NK-92 treated with Interleukin-12 subunit alpha and Interleukin-12 subunit beta, amount 100 ng/mL, for 24 hours (cell line): ENCODE data around the gene TKTL2.

Experiments
- DNase-seq: peaks from one replicate; lab custom pipeline; 2025; lab: John Stamatoyannopoulos, UW

The TKTL2 gene

GRCh38 chr4:163473576-163473975, at the start of gene TKTL2:
Gene TKTL2, minus strand, starts transcription at chr4:163473754. Its CDS starts 20 bp downstream, at chr4:163473734.
- no peak for DNase-seq

DNA sequence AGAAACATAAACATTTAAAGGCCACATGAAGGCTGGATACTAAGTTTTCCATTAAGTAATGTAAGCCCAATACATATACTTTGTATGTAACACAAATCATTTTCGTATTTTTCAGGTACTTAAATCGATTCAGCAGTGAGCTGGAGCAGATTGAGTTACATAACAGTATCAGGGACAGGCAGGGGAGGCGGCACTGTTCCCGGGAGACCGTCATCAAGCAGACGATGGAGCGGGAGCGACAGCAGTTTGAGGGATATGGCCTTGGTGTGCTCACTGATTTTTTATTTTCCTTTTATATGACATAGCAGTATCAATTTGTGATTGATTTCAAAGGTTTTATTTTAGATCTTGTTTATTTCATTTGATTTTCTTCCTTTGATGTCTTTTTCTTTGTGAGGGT, 41.6 kb upstream of the TKTL2 start:
- no peak for DNase-seq

GRCh38 chr4:163505374-163505773, 31.8 kb upstream of the TKTL2 start:
- DNase-seq = no peak

DNA sequence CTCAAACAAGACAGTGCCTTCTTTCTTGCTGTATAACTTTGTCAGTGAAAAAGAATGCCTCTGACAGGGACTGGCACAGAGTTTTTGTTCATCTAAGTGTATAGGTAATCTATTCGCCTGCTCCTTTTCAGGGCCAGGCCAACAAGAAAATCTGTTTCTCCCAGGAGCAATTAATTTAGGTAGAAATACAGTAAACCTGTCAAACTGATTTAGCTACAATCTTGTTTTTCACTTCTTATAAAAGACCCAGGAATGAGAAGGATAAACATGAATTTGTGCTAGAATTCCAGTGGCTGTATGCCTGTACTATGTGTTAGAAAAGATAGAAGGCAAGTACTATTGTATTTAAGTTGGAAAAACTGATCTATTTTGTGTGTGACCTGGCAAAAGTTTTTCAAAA, 27.0 kb upstream of the TKTL2 start:
- no peak for DNase-seq

GRCh38 chr4:163495900-163496299, 22.3 kb upstream of the TKTL2 start:
- DNase-seq = no peak

- peak; percentile 73 for DNase-seq
Measured at GRCh38 chr4:163494360-163495241, 21.0 kb upstream of the TKTL2 start, which contains the start of gene TMA16. Gene TMA16, plus strand, starts transcription at chr4:163494690. Its CDS starts 112 bp downstream, at chr4:163494802.

DNA sequence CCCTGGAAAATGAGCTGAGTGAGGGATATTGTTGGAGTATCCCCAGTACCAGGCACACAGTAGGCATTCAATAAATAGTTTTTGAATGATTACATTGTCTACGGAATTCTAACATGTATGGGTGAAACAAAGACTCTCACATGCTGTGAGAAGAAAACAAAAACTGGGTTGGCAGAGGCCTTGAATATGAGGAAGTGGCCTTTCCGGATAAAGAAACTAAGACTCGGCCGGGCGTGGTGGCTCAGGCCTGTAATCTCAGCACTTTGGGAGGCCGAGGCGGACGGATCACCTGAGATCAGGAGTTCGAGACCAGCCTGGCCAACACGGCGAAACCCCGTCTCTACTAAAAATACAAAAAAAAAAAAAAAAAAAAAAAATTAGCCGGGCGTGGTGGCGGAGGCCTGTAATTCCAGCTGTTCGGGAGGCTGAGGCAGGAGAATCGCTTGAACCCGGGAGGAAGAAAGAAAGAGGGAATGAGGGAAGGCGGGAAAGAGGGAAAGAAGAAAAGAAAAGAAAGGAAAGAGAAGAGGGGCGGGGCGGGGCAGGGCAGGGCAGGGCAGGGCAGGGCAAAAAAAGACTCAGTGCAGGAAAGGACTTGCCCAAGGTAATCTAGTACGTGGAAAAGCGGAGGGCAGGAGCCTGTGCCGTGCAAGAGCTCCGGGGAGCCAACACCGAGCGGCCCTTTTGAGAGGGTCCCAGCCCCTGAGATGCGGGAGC, 20.2 kb upstream of the TKTL2 start:
- DNase-seq = no peak

GRCh38 chr4:163492951-163493504, 19.5 kb upstream of the TKTL2 start:
- no peak for DNase-seq

DNA sequence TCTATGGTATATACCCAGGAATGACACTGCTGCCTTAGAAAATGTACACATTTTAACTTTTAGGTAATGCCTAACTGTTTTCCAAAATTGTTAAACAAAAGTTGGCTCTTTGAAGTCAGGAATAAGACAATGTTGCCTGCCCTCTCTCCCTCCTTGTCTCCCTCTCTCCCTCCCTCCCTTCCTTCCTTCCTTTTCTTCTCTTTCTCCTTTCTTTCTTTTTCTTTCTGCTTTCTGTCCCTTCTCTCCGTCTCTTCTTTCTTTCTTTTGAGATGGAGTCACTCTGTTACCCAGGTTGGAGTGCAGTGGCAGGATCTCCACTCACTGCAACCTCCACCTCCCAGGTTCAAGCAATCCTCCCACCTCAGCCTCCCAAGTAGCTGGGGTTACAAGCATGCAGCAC, 16.4 kb upstream of the TKTL2 start:
- no peak for DNase-seq

DNA sequence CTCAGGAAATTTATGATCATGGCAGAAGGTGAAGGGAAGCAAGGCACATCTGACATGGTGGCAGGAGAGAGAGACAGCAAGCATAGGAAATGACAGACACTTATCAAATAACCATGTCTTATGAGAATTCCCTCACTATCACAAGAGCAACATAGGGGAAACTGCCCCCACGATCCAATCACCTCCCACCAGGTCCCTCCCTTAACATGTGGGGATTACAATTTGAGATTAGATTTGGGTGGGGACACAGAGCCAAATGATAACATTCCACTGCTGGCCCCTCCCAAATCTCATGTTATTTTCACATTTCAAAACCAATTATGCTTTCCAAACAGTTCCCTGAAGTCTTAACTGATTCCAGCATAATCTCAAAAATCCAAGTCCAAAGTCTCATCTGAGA, 12.8 kb upstream of the TKTL2 start:
- DNase-seq = no peak

- DNase-seq = no peak
Measured at GRCh38 chr4:163485589-163485988, 12.0 kb upstream of the TKTL2 start.

DNA sequence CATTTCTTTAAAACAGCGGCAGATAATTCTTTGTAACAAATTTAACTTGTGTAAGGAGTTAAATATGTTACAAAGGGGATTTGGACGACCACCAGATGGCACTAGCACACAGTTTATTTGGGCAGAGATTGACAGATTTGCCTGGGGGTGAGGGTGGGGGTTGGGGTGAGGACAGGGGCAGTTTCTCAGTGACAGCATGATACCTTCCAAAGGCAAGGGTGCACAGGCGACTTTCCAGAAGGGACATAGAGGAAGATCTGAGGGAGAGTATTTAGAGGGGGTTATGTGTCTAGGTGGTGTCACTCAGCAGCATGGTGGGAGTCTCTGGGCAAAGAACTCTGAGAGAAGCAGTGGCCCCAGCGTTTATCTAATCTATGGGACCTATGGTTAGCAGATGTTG, 11.4 kb upstream of the TKTL2 start:
- DNase-seq = peak; percentile 4

GRCh38 chr4:163482190-163482589, 8.6 kb upstream of the TKTL2 start:
- no peak for DNase-seq

GRCh38 chr4:163476761-163477438, 3.3 kb upstream of the TKTL2 start:
- no peak for DNase-seq

- DNase-seq = no peak
Measured at GRCh38 chr4:163474027-163474426, 473 bp upstream of the TKTL2 start.

DNA sequence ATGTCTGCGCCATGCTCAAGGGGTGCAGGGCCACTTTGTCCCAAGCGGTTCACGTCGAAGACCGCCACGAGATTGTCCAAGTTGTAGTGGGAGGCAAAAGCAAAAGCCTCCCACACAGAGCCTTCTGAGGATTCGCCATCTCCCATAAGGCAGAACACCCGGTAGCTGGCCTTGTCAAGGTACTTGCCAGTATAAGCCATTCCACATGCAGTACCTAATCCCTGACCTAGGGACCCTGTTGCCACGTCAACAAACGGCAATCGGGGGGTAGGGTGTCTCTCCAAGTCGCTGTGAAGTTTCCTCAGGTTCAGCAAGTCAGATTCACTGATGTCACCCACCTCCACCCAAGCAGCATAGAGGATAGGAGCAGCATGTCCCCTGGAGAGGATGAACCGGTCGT, 424 bp downstream of the TKTL2 start:
- DNase-seq = no peak

DNA sequence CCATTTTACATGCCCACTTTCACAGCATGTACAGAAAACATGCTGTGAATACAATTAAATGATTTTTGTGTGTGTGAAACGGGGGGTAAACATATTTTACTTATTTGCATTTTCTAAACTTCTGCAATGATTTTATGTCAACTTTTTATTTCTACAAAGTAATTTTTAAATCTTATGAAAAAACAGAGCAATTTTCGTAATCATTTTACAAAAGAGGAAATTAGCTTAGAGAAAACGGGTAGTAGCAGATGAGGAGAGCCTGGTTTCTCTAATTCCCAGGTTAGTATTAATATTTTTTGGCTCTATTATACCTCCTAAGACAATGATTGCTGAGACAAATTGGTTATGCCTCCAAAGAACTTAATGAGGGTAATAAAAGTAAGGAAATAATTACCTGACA, 3.2 kb downstream of the TKTL2 start:
- no peak for DNase-seq

- DNase-seq = no peak
Measured at GRCh38 chr4:163467082-163467770, 6.3 kb downstream of the TKTL2 start.

DNA sequence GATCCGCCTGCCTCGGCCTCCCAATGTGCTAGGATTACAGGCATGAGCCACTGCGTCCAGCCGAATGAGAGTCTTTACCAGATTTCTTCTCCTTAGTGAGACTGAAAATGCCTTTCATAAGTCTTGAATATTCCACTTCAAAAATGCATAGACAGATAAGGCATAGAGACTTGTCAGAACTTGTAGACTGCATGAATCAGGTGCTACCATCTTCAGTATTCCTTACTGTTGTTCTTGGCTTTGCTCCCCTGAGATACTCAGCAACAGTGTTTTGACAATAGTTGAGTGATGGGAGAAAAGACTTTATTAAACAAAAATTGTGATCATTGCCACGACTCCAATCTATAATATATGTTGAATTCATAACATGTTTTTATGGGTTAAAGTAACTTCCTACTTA, 11.0 kb downstream of the TKTL2 start:
- DNase-seq = no peak

DNA sequence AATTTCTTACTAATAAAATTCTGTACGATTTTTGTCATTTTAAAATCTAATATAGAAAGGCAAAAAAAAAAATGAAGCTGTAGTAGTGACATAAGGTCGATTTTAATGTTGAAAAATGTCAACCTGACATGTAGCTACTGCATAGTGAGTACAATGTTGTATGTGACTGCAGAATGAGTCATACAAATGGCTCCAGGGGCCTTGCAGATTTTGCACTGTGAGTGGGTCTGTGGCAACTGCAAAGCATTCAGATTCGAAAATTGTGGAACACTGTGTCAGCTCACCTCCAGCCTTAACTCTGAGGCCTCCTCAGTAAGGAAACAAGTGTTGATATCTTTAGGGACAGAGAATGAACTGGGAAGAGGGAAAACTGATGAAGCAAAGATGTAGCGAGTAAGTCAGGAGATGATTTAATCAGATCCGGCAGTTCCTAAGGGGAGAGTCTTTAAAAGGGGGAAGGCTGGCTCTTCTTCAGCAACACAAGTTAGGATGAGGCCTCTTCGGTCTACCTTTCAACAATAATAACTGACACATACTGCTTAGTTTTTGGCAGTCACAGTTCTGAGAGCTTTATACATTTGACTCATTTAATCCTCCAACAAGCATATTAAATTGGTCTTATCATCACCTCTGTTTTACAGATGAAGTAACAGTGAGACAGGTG, 24.9 kb downstream of the TKTL2 start:
- no peak for DNase-seq

GRCh38 chr4:163447481-163447880, 26.1 kb downstream of the TKTL2 start:
- no peak for DNase-seq
